Neural crest cell (in vitro differentiated cells): Measurements from ENCODE around the gene FHIT. TPM values are rescaled to one million over a fixed set of nuclear protein-coding genes. Genes with fewer than 3 reads are reported as not detected.

Experiments
- DNase-seq: peaks from one replicate; pipeline ENCODE4 v3.0.0; 2021; ENCODE audit warnings: low read depth, mixed read lengths, low spot score
- H3K27ac Mint-ChIP-seq: one replicate; pipeline ENCODE4 v1.8.0; 2021; ENCODE audit warnings: mild to moderate bottlenecking, mixed read lengths; ENCODE audit not compliant: unreplicated experiment
- H3K27me3 Mint-ChIP-seq: 2 replicates; pipeline ENCODE4 v1.8.0; 2021; ENCODE audit warnings: low read depth, mild to moderate bottlenecking, mixed read lengths
- H3K36me3 Mint-ChIP-seq: 2 replicates; pipeline ENCODE4 v1.8.0; 2021; ENCODE audit warnings: low read depth, mild to moderate bottlenecking, mixed read lengths
- H3K4me1 Mint-ChIP-seq: 2 replicates; pipeline ENCODE4 v1.8.0; 2021; ENCODE audit warnings: mixed read lengths
- H3K4me3 Mint-ChIP-seq: one replicate; pipeline ENCODE4 v1.8.0; 2021; ENCODE audit warnings: mild to moderate bottlenecking, mixed read lengths
- H3K9me3 Mint-ChIP-seq: 2 replicates; pipeline ENCODE4 v1.8.0; 2021; ENCODE audit warnings: mixed read lengths
- total RNA-seq: library from RNA; stranded (reverse); gene quantifications from 2 replicates; pipeline ENCODE4 v1.2.1, GENCODE V29; 2021
- TF ChIP-seq, protein P1 (sequence below): fragments of 200-600 bp; sonication (generic); conservative IDR thresholded peaks from 2 replicates; pipeline ENCODE4 v1.5.0; 2021; ENCODE audit warnings: antibody characterized with exemption, mild to moderate bottlenecking

FHIT gene
- total RNA-seq, 1 donor from 2014 or later, result 5.2 TPM

- DNase-seq, result no peak
- Mint-ChIP-seq H3K27me3 (no peaks in the 10 kb centered on the region), H3K27ac (no peak overlapping the region), H3K4me1 (peaks cover 20% of the 10 kb centered on the region), H3K36me3 (no peaks in the 10 kb centered on the region), H3K9me3 (no peaks in the 10 kb centered on the region), H3K4me3 (no peak overlapping the region)
- TF ChIP-seq, protein P1, sequence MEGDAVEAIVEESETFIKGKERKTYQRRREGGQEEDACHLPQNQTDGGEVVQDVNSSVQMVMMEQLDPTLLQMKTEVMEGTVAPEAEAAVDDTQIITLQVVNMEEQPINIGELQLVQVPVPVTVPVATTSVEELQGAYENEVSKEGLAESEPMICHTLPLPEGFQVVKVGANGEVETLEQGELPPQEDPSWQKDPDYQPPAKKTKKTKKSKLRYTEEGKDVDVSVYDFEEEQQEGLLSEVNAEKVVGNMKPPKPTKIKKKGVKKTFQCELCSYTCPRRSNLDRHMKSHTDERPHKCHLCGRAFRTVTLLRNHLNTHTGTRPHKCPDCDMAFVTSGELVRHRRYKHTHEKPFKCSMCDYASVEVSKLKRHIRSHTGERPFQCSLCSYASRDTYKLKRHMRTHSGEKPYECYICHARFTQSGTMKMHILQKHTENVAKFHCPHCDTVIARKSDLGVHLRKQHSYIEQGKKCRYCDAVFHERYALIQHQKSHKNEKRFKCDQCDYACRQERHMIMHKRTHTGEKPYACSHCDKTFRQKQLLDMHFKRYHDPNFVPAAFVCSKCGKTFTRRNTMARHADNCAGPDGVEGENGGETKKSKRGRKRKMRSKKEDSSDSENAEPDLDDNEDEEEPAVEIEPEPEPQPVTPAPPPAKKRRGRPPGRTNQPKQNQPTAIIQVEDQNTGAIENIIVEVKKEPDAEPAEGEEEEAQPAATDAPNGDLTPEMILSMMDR, result no peak
Measured at GRCh38 chr3:60185161-60185560, 1066.1 kb downstream of the FHIT start.

- TF ChIP-seq, protein P1, result no peak
- Mint-ChIP-seq H3K27me3 (no peaks in the 10 kb centered on the region), H3K4me1 (peaks cover 23% of the 10 kb centered on the region), H3K4me3 (no peak overlapping the region), H3K36me3 (no peaks in the 10 kb centered on the region), H3K27ac (no peak overlapping the region), H3K9me3 (no peaks in the 10 kb centered on the region)
- no peak for DNase-seq
Measured at GRCh38 chr3:60182697-60183096, 1068.6 kb downstream of the FHIT start.

- TF ChIP-seq, protein P1, result no peak
- Mint-ChIP-seq H3K9me3 (no peaks in the 10 kb centered on the region), H3K36me3 (no peaks in the 10 kb centered on the region)
Measured at GRCh38 chr3:60178931-60179653, 1072.2 kb downstream of the FHIT start.

DNA sequence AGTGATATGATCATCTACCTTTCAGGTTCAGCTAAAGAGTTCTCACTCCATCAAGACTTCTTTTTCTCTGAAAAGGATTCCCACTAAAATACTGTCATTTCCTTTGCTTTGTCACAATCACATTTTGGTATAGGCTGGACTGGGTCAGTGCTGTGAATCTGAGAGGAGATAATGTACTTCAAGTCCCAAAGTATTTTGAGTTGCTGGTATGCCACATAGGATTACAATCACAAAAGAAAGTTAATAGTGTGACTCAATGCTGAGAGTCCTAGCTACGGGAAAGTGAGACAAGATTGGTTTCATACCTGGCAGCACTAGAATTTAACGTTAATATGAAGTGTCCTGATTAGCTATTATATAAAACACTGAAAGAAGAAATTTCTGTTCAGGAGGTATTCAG is 1073.5 kb downstream of the FHIT start:
- H3K4me3 Mint-ChIP-seq, result no peak overlapping the region
- no peaks in the 10 kb centered on the region for H3K27me3 Mint-ChIP-seq
- DNase-seq, result no peak
- H3K27ac Mint-ChIP-seq, result no peak overlapping the region
- H3K36me3 Mint-ChIP-seq, result no peaks in the 10 kb centered on the region
- TF ChIP-seq, protein P1, result no peak
- H3K4me1 Mint-ChIP-seq, result peaks cover 21% of the 10 kb centered on the region
- H3K9me3 Mint-ChIP-seq, result no peaks in the 10 kb centered on the region

More at GRCh38 chr3:60178931-60179653, 1072.2 kb downstream of the FHIT start:
- no peak overlapping the region for H3K4me3 Mint-ChIP-seq
- H3K4me1 Mint-ChIP-seq, result peaks cover 21% of the 10 kb centered on the region
- no peak overlapping the region for H3K27ac Mint-ChIP-seq
- H3K27me3 Mint-ChIP-seq, result no peaks in the 10 kb centered on the region
- DNase-seq, result no peak

DNA sequence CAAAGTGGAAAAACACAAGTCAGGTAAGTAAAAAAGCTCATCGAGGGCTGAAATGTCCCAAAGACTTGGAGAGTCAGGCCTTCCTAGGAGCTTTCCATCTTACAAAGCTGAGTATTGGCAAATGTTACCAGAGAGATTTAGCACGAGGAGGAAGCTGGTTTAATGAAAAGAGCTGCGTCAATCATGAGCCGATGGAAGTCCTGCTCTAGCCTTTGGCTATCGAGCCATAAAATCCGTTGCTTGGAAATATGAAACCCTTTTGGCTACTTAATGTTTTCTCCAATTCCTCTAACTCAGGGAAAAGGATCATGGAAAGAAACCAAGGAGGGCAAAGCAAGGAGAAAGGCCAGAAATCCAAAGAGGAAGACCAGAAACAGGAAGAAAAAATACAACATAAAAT is 1074.6 kb downstream of the FHIT start:
- DNase-seq, result no peak
- Mint-ChIP-seq H3K4me1 (peaks cover 21% of the 10 kb centered on the region), H3K9me3 (no peaks in the 10 kb centered on the region), H3K27me3 (no peaks in the 10 kb centered on the region), H3K36me3 (no peaks in the 10 kb centered on the region), H3K4me3 (no peak overlapping the region), H3K27ac (no peak overlapping the region)
- TF ChIP-seq, protein P1, result no peak
